HAP-1 (cell line): ENCODE data around the gene GNL1.
A peak's percentile ranks its signal among the peaks of the same experiment; 100 is the strongest.
"Not testable (repeated sequence)": the region's sequence is repeated elsewhere in the genome, so short reads cannot be mapped to it uniquely, and the experiment has no call there.

Source experiments
- DNase-seq, 2 experiments: peaks; one replicate each; pipeline ENCODE4 v3.0.0-alpha.2; 2016 to 2020; ENCODE audit warnings: low spot score in 2 of 2
- H3K27me3 ChIP-seq: fragments of 250-450 bp; sonication (Bioruptor Pico); 2 replicates; pipeline ENCODE4 v1.5.1; 2020; ENCODE audit warnings: low read depth, mild to moderate bottlenecking, moderate library complexity
- H3K36me3 ChIP-seq: fragments of 250-450 bp; sonication (Bioruptor Pico); replicated peaks from 2 replicates; pipeline ENCODE4 v1.5.1; 2020; ENCODE audit warnings: mild to moderate bottlenecking
- H3K4me1 ChIP-seq: fragments of 250-450 bp; sonication (Bioruptor Pico); 2 replicates; pipeline ENCODE4 v1.5.1; 2020; ENCODE audit warnings: mild to moderate bottlenecking
- H3K4me3 ChIP-seq: fragments of 250-450 bp; sonication (Bioruptor Pico); 2 replicates; pipeline ENCODE4 v1.5.1; 2020; ENCODE audit warnings: mild to moderate bottlenecking, moderate library complexity
- H3K9me3 ChIP-seq: fragments of 250-450 bp; sonication (Bioruptor Pico); 2 replicates; pipeline ENCODE4 v1.5.1; 2020; ENCODE audit warnings: mild to moderate bottlenecking, moderate library complexity
- in situ Hi-C: fragments of 300-500 bp; cut with MboI; formaldehyde crosslinking; loops from 3 replicates; pipeline ENCODE4 v1.14.3; 2020; ENCODE audit warnings: low sequenced_read_pairs, inconsistent platforms, mixed read lengths

The GNL1 gene

GRCh38 chr6:30533460-30534294, 22.6 kb downstream of the GNL1 start:
- no peak for DNase-seq
- in situ Hi-C loops, result no loop called here
- no peak overlapping the region for H3K4me3 ChIP-seq

GRCh38 chr6:30530014-30530413, 26.3 kb downstream of the GNL1 start:
- Histone ChIP-seq H3K4me1 (no peaks in the 10 kb centered on the region), H3K27me3 (no peaks in the 10 kb centered on the region), H3K9me3 (no peaks in the 10 kb centered on the region), H3K36me3 (no peaks in the 10 kb centered on the region), H3K4me3 (no peak overlapping the region)
- in situ Hi-C loops, result no loop called here
- DNase-seq, result no peak

More at GRCh38 chr6:30533460-30534294, 22.6 kb downstream of the GNL1 start:
- Histone ChIP-seq H3K36me3 (no peaks in the 10 kb centered on the region), H3K27me3 (no peaks in the 10 kb centered on the region), H3K4me1 (no peaks in the 10 kb centered on the region), H3K9me3 (no peaks in the 10 kb centered on the region)

GRCh38 chr6:30529349-30529875, 26.9 kb downstream of the GNL1 start:
- DNase-seq, H3K4me3 ChIP-seq, H3K36me3 ChIP-seq, in situ Hi-C loops, H3K4me1 ChIP-seq, H3K27me3 ChIP-seq, H3K9me3 ChIP-seq: not testable (repeated sequence)

- H3K4me1 ChIP-seq, DNase-seq, H3K36me3 ChIP-seq, H3K9me3 ChIP-seq, in situ Hi-C loops, H3K4me3 ChIP-seq: not testable (repeated sequence)
- peaks cover 13% of the 10 kb centered on the region for H3K27me3 ChIP-seq
Observed at GRCh38 chr6:30526444-30526843, 29.8 kb downstream of the GNL1 start.

GRCh38 chr6:30521952-30522351, 34.3 kb downstream of the GNL1 start:
- in situ Hi-C loops, H3K4me1 ChIP-seq, H3K9me3 ChIP-seq, DNase-seq, H3K4me3 ChIP-seq, H3K36me3 ChIP-seq: not testable (repeated sequence)
- H3K27me3 ChIP-seq, result peaks cover 13% of the 10 kb centered on the region

GRCh38 chr6:30521082-30521481, 35.2 kb downstream of the GNL1 start:
- DNase-seq, H3K4me1 ChIP-seq, H3K9me3 ChIP-seq, H3K36me3 ChIP-seq, H3K4me3 ChIP-seq, in situ Hi-C loops: not testable (repeated sequence)
- H3K27me3 ChIP-seq, result peaks cover 13% of the 10 kb centered on the region

GRCh38 chr6:30520522-30520921, 35.8 kb downstream of the GNL1 start:
- Histone ChIP-seq H3K9me3 (no peaks in the 10 kb centered on the region), H3K4me3 (no peak overlapping the region), H3K4me1 (no peaks in the 10 kb centered on the region), H3K36me3 (no peaks in the 10 kb centered on the region), H3K27me3 (peaks cover 13% of the 10 kb centered on the region)
- in situ Hi-C loops, result no loop called here
- no peak for DNase-seq

GRCh38 chr6:30518505-30519145, 37.7 kb downstream of the GNL1 start:
- H3K9me3 ChIP-seq, H3K36me3 ChIP-seq, in situ Hi-C loops, H3K27me3 ChIP-seq, H3K4me1 ChIP-seq, H3K4me3 ChIP-seq: not testable (repeated sequence)
- peak in 1 of 2 experiments; percentile 17 for DNase-seq

GRCh38 chr6:30517767-30518504, 38.4 kb downstream of the GNL1 start:
- H3K4me3 ChIP-seq, in situ Hi-C loops, H3K36me3 ChIP-seq, H3K4me1 ChIP-seq, H3K27me3 ChIP-seq, H3K9me3 ChIP-seq, DNase-seq: not testable (repeated sequence)

- in situ Hi-C loops, H3K9me3 ChIP-seq: not testable (repeated sequence)
Observed at GRCh38 chr6:30516754-30517076, 39.6 kb downstream of the GNL1 start.

GRCh38 chr6:30515944-30516753, 40.1 kb downstream of the GNL1 start:
- Histone ChIP-seq H3K36me3 (no peaks in the 10 kb centered on the region), H3K4me1 (no peaks in the 10 kb centered on the region), H3K9me3 (no peaks in the 10 kb centered on the region), H3K27me3 (no peaks in the 10 kb centered on the region), H3K4me3 (peak overlapping the region; percentile 32)
- in situ Hi-C loops, result no loop called here
- DNase-seq, result peak; percentile 89 to 91

More at GRCh38 chr6:30516754-30517076, 39.6 kb downstream of the GNL1 start:
- H3K36me3 ChIP-seq, DNase-seq, H3K27me3 ChIP-seq, H3K4me1 ChIP-seq: not testable (repeated sequence)
- peak overlapping the region; percentile 32 for H3K4me3 ChIP-seq

- no peaks in the 10 kb centered on the region for H3K27me3 ChIP-seq
- in situ Hi-C loops, result no loop called here
- no peak for DNase-seq
- no peaks in the 10 kb centered on the region for H3K36me3 ChIP-seq
- H3K9me3 ChIP-seq, result no peaks in the 10 kb centered on the region
- no peak overlapping the region for H3K4me3 ChIP-seq
- H3K4me1 ChIP-seq, result 0 out of 2 replicates have a peak, but pooled peaks cover 2% of the 10 kb centered on the region
Observed at GRCh38 chr6:30515106-30515505, 41.2 kb downstream of the GNL1 start.

GRCh38 chr6:30513451-30513850, 42.8 kb downstream of the GNL1 start:
- in situ Hi-C loops, result no loop called here
- H3K4me3 ChIP-seq, result no peak overlapping the region
- H3K36me3 ChIP-seq, result no peaks in the 10 kb centered on the region
- no peaks in the 10 kb centered on the region for H3K9me3 ChIP-seq
- H3K4me1 ChIP-seq, result 0 out of 2 replicates have a peak, but pooled peaks cover 2% of the 10 kb centered on the region
- no peaks in the 10 kb centered on the region for H3K27me3 ChIP-seq
- DNase-seq, result no peak
